PC-9 (cell line): Measurements from ENCODE around the gene ATP5PD. TPM values are rescaled to one million over a fixed set of nuclear protein-coding genes. Genes with fewer than 3 reads are reported as not detected.

ENCODE experiments used
- BruUV-seq: library from RNA; stranded (reverse); fragments of 400-500 nt; replicated peaks from 2 replicates; lab custom pipeline; 2021; lab: Mats Ljungman, UMichigan
- CTCF ChIA-PET: fragments of 300-600 bp; sonication (Branson Sonifier 250); formaldehyde crosslinking; loops from one replicate; lab custom pipeline; 2022; ENCODE audit warnings: antibody characterized with exemption; lab: Charles Lee
- POLR2A ChIA-PET: fragments of 300-600 bp; sonication (Branson Sonifier 250); formaldehyde crosslinking; loops from one replicate; lab custom pipeline; 2022; ENCODE audit warnings: antibody characterized with exemption; ENCODE audit not compliant: unreplicated experiment; lab: Charles Lee
- DNase-seq, 2 experiments: peaks; one replicate each; pipeline versions ENCODE4 v3.0.0 to v3.0.0-alpha.2; 2015 to 2022; ENCODE audit warnings: mixed read lengths in 1 of 2
- H2AFZ ChIP-seq: fragments of 200-600 bp; sonication (generic); 2 replicates; pipeline ENCODE4 v1.8.1; 2017; ENCODE audit warnings: antibody characterized with exemption
- H3F3A ChIP-seq: fragments of 200-600 bp; sonication (generic); 2 replicates; pipeline ENCODE4 v1.8.1; 2017; ENCODE audit warnings: antibody characterized with exemption, mild to moderate bottlenecking, low read depth; ENCODE audit not compliant: insufficient read depth
- H3K27ac ChIP-seq: fragments of 200-600 bp; sonication (generic); 2 replicates; pipeline ENCODE4 v1.6.1; 2016; ENCODE audit warnings: mixed run types
- H3K27me3 ChIP-seq: fragments of 200-600 bp; sonication (generic); 2 replicates; pipeline ENCODE4 v1.6.1; 2016; ENCODE audit warnings: low read depth, mixed run types; ENCODE audit not compliant: insufficient read depth
- H3K36me3 ChIP-seq: fragments of 200-600 bp; sonication (generic); 2 replicates; pipeline ENCODE4 v1.6.1; 2016; ENCODE audit warnings: low read depth, mixed run types
- H3K4me1 ChIP-seq: fragments of 200-600 bp; sonication (generic); replicated peaks from 2 replicates; pipeline ENCODE4 v1.6.1; 2016; ENCODE audit warnings: mixed run types; ENCODE audit not compliant: insufficient read depth
- H3K4me2 ChIP-seq: fragments of 200-600 bp; sonication (generic); 2 replicates; pipeline ENCODE4 v1.6.1; 2017; ENCODE audit warnings: mixed run types
- H3K4me3 ChIP-seq: fragments of 200-600 bp; sonication (generic); 2 replicates; pipeline ENCODE4 v1.6.1; 2016; ENCODE audit warnings: mixed run types
- H3K79me2 ChIP-seq: fragments of 200-600 bp; sonication (generic); 2 replicates; pipeline ENCODE4 v1.6.1; 2017; ENCODE audit warnings: low read depth, mixed run types
- H3K9me2 ChIP-seq: fragments of 200-600 bp; sonication (generic); 2 replicates; pipeline ENCODE4 v1.8.1; 2017; ENCODE audit warnings: mild to moderate bottlenecking; ENCODE audit not compliant: insufficient read depth
- H3K9me3 ChIP-seq: fragments of 200-600 bp; sonication (generic); 2 replicates; pipeline ENCODE4 v1.8.1; 2016; ENCODE audit warnings: low read depth; ENCODE audit not compliant: insufficient read depth
- H4K20me1 ChIP-seq: fragments of 200-600 bp; sonication (generic); 2 replicates; pipeline ENCODE4 v1.8.1; 2017; ENCODE audit not compliant: insufficient read depth
- CTCF ChIP-seq: fragments of 200-600 bp; sonication (generic); conservative IDR thresholded peaks from 2 replicates; pipeline ENCODE4 v1.6.1; 2017; ENCODE audit warnings: mixed run types, antibody characterized with exemption, mild to moderate bottlenecking, moderate library complexity
- EZH2 ChIP-seq: fragments of 200-600 bp; sonication (generic); IDR thresholded peaks from 2 replicates; pipeline ENCODE4 v1.8.0; 2017; ENCODE audit warnings: antibody characterized with exemption, low read depth
- intact Hi-C: fragments of 100-400 bp; cut with micrococcal nuclease; formaldehyde crosslinking; loops from one replicate; pipeline ENCODE4 v1.10.0; 2022; ENCODE audit not compliant: unreplicated experiment
- total RNA-seq: library from RNA; stranded (reverse); gene quantifications from 2 replicates; pipeline ENCODE4 v1.2.3, GENCODE V29; 2021

ATP5PD gene
- total RNA-seq, 1 experiment from 2014 or later: 336 TPM

DNA sequence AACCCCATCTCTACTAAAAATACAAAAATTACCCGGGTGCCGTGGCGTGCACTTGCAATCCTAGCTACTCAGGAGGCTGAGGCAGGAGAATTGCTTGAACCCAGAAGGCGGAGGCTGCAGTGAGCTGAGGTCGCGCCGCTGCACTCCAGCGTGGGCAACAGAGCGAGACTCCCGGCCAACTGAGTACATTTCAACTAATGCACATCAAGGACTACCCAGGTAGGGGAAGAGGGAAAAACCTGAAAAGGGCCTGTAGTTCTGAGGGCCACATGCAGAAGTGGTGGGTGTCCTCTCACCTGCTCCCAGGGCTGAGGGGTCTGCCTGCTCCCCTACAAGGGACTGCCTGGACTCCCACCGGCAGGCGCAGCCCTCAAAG is 40.4 kb upstream of the ATP5PD start:
- intact Hi-C loops: no loop called here
- H3F3A ChIP-seq: peaks cover 82% of the 10 kb centered on the region
- no peaks in the 10 kb centered on the region for H4K20me1 ChIP-seq
- no peaks in the 10 kb centered on the region for H3K27me3 ChIP-seq
- H3K27ac ChIP-seq: peak overlapping the region; percentile 91
- ChIA-PET CTCF (interaction anchor here (1.2 kb wide), 1 partner anchor 125 kb away, joined by 3 read pairs; no protein-coding TSS in a partner anchor), POLR2A (interaction anchor here (0.6 to 1.7 kb wide), 5 partner anchors 8 to 1551 kb away, joined by 3 to 14 read pairs (median 5); partner anchors contain the start of gene JPT1)
- TSS peak; percentile 77 for BruUV-seq
- TF ChIP-seq CTCF: no peak
- no peak for TF ChIP-seq EZH2
- no peaks in the 10 kb centered on the region for H3K9me3 ChIP-seq
- peaks cover 55% of the 10 kb centered on the region for H3K79me2 ChIP-seq
- no peak for DNase-seq
- no peak overlapping the region for H2AFZ ChIP-seq
- peak overlapping the region; percentile 90 for H3K4me2 ChIP-seq
- no peaks in the 10 kb centered on the region for H3K36me3 ChIP-seq
- H3K9me2 ChIP-seq: no peaks in the 10 kb centered on the region
- H3K4me1 ChIP-seq: peaks cover 84% of the 10 kb centered on the region
- H3K4me3 ChIP-seq: peak overlapping the region; percentile 93

- Histone ChIP-seq H3K79me2 (peaks cover 50% of the 10 kb centered on the region), H2AFZ (no peak overlapping the region), H3K4me1 (peaks cover 81% of the 10 kb centered on the region), H3K4me3 (peak overlapping the region; percentile 93), H3F3A (peaks cover 78% of the 10 kb centered on the region), H3K27me3 (no peaks in the 10 kb centered on the region), H3K36me3 (no peaks in the 10 kb centered on the region), H3K27ac (peak overlapping the region; percentile 91), H3K9me2 (no peaks in the 10 kb centered on the region), H3K9me3 (no peaks in the 10 kb centered on the region), H4K20me1 (no peaks in the 10 kb centered on the region), H3K4me2 (peak overlapping the region; percentile 90)
- intact Hi-C loops: no loop called here
- BruUV-seq: no TSS peak
- DNase-seq: peak; percentile 31 to 58
- TF ChIP-seq CTCF: no peak
- TF ChIP-seq EZH2: no peak
- CTCF ChIA-PET: no interaction called here
- POLR2A ChIA-PET: no interaction called here
Observed at GRCh38 chr17:75086496-75087181, 39.9 kb upstream of the ATP5PD start.

- peak overlapping the region; percentile 47 for H3K4me2 ChIP-seq
- H3K4me1 ChIP-seq: peaks cover 67% of the 10 kb centered on the region
- H3K79me2 ChIP-seq: peaks cover 25% of the 10 kb centered on the region
- ChIA-PET POLR2A (interaction anchor here (0.6 kb wide), 1 partner anchor 343 kb away, joined by 5 read pairs; no protein-coding TSS in a partner anchor), CTCF (no interaction called here)
- no peaks in the 10 kb centered on the region for H4K20me1 ChIP-seq
- H3K27ac ChIP-seq: peak overlapping the region; percentile 65
- H3K27me3 ChIP-seq: no peaks in the 10 kb centered on the region
- DNase-seq: peak in 1 of 2 experiments; percentile 49
- H3K9me3 ChIP-seq: no peaks in the 10 kb centered on the region
- no TSS peak for BruUV-seq
- H3K4me3 ChIP-seq: no peak overlapping the region
- peaks cover 75% of the 10 kb centered on the region for H3F3A ChIP-seq
- intact Hi-C loops: no loop called here
- no peaks in the 10 kb centered on the region for H3K9me2 ChIP-seq
- H3K36me3 ChIP-seq: no peaks in the 10 kb centered on the region
- no peak overlapping the region for H2AFZ ChIP-seq
- TF ChIP-seq CTCF (no peak), EZH2 (no peak)
Observed at GRCh38 chr17:75084039-75084660, 37.4 kb upstream of the ATP5PD start.
